Fibroblast of pulmonary artery (primary cell): ENCODE measurements around the gene METTL16.
A peak's percentile ranks its signal among the peaks of the same experiment; 100 is the strongest.

Experiments
- DNase-seq: peaks from one replicate; pipeline ENCODE4 v3.0.0-alpha.2; 2010; ENCODE audit warnings: low read depth
- H3K4me3 ChIP-seq: replicated peaks from 2 replicates; pipeline ENCODE4 v1.5.1; 2011; ENCODE audit warnings: low read depth, mild to moderate bottlenecking, control low read depth, low read length, moderate library complexity
- CTCF ChIP-seq: IDR thresholded peaks from 2 replicates; pipeline ENCODE4 v1.5.1; 2011; ENCODE audit warnings: mild to moderate bottlenecking, control low read depth, low read length, inconsistent platforms; ENCODE audit errors: missing control alignments

Gene METTL16

DNA sequence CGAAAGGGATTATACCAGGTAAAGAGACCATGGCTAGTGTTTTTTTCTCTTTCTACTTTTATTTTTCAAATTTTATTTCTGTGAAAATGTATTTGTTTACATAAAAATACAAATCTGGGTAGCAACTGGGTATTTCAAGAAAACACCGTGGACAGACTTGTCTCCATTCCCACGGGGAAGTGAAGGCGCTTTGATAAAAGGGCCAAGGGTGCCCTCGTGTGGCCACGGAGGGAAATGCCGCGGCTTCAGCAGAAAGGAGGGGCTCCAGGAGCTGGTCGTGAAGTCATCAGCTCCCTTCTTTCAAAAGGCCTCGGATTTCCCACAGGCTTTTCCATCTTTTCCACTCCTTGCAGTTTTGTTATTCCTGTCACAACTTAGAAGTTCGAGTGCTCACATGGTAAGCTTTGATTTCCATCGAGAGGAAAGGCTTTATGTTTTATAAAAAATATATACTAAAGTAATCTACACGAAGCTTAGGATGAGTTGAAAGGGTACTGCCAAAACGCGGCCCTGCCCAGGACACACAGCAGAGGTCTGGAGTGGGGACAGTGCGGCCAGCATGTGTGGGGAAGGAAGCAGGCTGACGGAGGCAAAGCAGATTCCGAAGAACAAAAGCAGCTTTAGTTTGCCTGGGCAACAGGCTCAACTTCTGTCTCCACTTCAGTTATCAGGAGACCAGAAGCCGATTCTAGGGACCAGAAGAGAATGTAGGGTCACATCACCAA lies 95.5 kb downstream of the METTL16 start:
- peak; percentile 92 for DNase-seq
- TF ChIP-seq CTCF, result peak; percentile 89
- no peak overlapping the region for H3K4me3 ChIP-seq

DNA sequence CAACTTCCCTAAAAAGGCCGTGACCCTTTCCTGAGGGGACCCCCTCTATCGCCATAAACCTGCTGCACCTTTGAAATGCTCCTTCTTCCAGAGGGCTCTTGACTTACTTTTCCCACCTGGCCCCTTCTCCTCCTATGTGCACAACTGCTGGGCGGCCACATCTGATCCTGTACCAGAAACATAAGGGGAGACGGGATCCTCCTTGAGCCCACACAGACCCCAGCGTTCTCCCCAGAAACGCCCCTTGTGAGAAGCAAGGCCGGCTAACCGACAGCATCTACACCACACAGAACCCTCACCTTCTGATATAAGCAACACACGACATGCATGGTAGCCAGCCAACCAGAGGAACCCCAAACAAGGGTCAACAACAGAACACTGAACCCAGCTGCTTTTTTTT lies 96.6 kb downstream of the METTL16 start:
- TF ChIP-seq CTCF, result no peak
- H3K4me3 ChIP-seq, result no peak overlapping the region
- DNase-seq, result no peak

DNA sequence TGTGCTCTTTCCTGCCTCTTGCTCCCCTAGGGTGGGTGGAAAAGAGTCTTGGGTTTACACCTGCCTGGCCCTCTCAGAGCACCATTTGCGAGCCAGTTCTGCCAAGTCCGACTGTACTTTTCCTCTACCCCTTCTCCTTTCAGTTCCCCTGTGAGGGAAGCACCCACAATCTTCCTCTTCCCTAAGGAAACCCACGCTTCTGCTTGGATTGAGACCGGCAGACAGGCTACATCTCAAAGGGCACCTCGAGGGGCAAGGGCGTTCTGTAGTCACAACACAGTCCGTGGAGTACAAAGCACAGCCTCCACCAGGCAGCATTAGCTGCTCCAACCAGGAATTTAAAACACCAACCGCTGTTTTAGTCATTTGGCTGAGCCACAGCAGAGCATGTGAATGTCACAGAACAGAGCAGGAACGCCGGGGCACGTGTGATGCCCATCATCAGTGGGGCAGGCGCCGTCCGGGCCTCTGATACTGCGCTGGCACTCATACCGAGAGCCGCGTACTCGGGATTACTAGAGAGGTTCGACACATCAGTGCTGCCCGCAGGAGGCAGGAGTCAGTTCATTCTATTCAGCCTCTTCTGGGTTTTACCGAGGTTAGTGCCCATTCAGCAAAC lies 97.1 kb downstream of the METTL16 start:
- no peak for TF ChIP-seq CTCF
- H3K4me3 ChIP-seq, result no peak overlapping the region
- no peak for DNase-seq

DNA sequence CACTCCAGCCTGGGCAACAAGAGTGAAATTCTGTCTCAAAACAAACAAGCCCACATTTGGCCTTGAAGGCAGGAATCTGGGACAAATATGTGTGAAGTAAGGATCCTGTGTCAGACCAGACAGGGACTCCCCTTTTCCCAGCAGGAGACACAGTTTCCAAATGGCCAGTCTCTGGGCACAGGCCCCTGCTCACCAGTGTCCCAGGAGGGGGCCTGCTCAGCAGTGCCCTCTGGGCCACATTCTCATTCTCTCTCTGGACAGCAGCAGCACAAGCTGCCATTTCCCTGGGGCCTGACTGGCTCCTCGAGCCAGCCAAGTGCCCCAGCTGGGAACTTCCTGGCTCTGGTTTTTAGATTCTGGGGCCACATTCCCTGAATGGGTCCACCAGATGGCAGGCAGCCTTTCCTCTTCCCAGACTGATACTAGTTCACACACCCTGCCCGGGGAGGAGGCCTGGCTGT lies 99.1 kb downstream of the METTL16 start:
- DNase-seq, result peak; percentile 33
- peak; percentile 12 for TF ChIP-seq CTCF
- H3K4me3 ChIP-seq, result no peak overlapping the region

GRCh38 chr17:2410951-2411350 lies 100.7 kb downstream of the METTL16 start:
- H3K4me3 ChIP-seq, result no peak overlapping the region
- DNase-seq, result no peak
- no peak for TF ChIP-seq CTCF

GRCh38 chr17:2406903-2407790 lies 104.5 kb downstream of the METTL16 start:
- H3K4me3 ChIP-seq, result no peak overlapping the region
- no peak for TF ChIP-seq CTCF
- peak; percentile 88 for DNase-seq
